GM12878 (cell line): ENCODE results near the gene ANKRD7. TPM values are rescaled to one million over a fixed set of nuclear protein-coding genes. Genes with fewer than 3 reads are reported as not detected.

ENCODE experiments used
- ATAC-seq: fragments of 200-7000 bp; cut with Tn5 transposase; 3 replicates; pipeline ENCODE4 v1.9.1; 2020; ENCODE audit warnings: mild to moderate bottlenecking, moderate library complexity
- Bru-seq: library from RNA; stranded (reverse); fragments of 400-500 nt; gene quantifications from one replicate; lab custom pipeline; 2021; lab: Mats Ljungman, UMichigan
- BruChase-seq, 2 experiments: library from RNA; stranded (reverse); fragments of 400-500 nt; gene quantifications; one replicate each; lab custom pipeline; 2021; lab: Mats Ljungman, UMichigan
- BruUV-seq: library from RNA; stranded (reverse); fragments of 400-500 nt; replicated peaks from 2 replicates; lab custom pipeline; 2021; lab: Mats Ljungman, UMichigan
- CTCF ChIA-PET: fragments of 300-600 bp; sonication (Branson Sonifier 250); formaldehyde crosslinking; extraction: SDS; loops from one replicate; lab custom pipeline; 2021; ENCODE audit warnings: inconsistent platforms; lab: Yijun Ruan, JAX
- POLR2A ChIA-PET: fragments of 350-600 bp; formaldehyde crosslinking; extraction: SDS; loops from one replicate; lab custom pipeline; 2021; ENCODE audit warnings: inconsistent platforms; lab: Charles Lee
- RAD21 ChIA-PET: fragments of 300-600 bp; sonication (Branson Sonifier 250); formaldehyde crosslinking; loops from one replicate; lab custom pipeline; 2023; ENCODE audit warnings: antibody characterized with exemption; ENCODE audit not compliant: unreplicated experiment; lab: Charles Lee
- SMC1A ChIA-PET: fragments of 300-600 bp; sonication (Branson Sonifier 250); formaldehyde crosslinking; loops from one replicate; lab custom pipeline; 2023; ENCODE audit not compliant: unreplicated experiment, uncharacterized antibody; lab: Charles Lee
- DNase-seq: peaks from one replicate; pipeline ENCODE4 v3.0.0-alpha.2; 2011; ENCODE audit warnings: low read depth, low spot score
- FAIRE-seq: peaks from 3 replicates; lab custom pipeline; 2011; peaks lifted over from hg19 to GRCh38; lab: Jason Lieb, UNC
- H2AFZ ChIP-seq: 2 replicates; pipeline ENCODE4 v1.6.0; 2011; ENCODE audit warnings: low read depth, low read length, control low read depth; ENCODE audit not compliant: control insufficient read depth
- H3K27ac ChIP-seq: 2 replicates; pipeline ENCODE4 v1.5.1; 2011; ENCODE audit warnings: control low read depth; ENCODE audit not compliant: control insufficient read depth, insufficient read depth
- H3K27me3 ChIP-seq, 2 experiments: replicated peaks in 1 of 2; 2 replicates each; pipeline versions ENCODE4 v1.6.0 to v1.6.1; 2011; ENCODE audit warnings: low read length in 1 of 2; ENCODE audit not compliant: control insufficient read depth in 2 of 2, insufficient read depth in 2 of 2
- H3K36me3 ChIP-seq, 2 experiments: 2 replicates each; pipeline ENCODE4 v1.5.1; 2011; ENCODE audit warnings: low read length in 1 of 2; ENCODE audit not compliant: control insufficient read depth in 2 of 2, insufficient read depth in 2 of 2
- H3K4me1 ChIP-seq: 2 replicates; pipeline ENCODE4 v1.6.1; 2011; ENCODE audit warnings: mild to moderate bottlenecking, low read length, moderate library complexity, mixed read lengths; ENCODE audit not compliant: control insufficient read depth, insufficient read depth
- H3K4me2 ChIP-seq: 2 replicates; pipeline ENCODE4 v1.6.0; 2011; ENCODE audit warnings: control low read depth; ENCODE audit not compliant: control insufficient read depth, insufficient read depth
- H3K4me3 ChIP-seq: fragments of 200-600 bp; sonication (generic); 2 replicates; pipeline ENCODE4 v1.5.1; 2016
- H3K79me2 ChIP-seq: 2 replicates; pipeline ENCODE4 v1.6.0; 2011; ENCODE audit warnings: low read length; ENCODE audit not compliant: control insufficient read depth, insufficient read depth
- H3K9ac ChIP-seq: 2 replicates; pipeline ENCODE4 v1.8.0; 2011; ENCODE audit warnings: low read length, control low read depth, mixed read lengths; ENCODE audit not compliant: control insufficient read depth, insufficient read depth
- H3K9me3 ChIP-seq: replicated peaks from 3 replicates; pipeline ENCODE4 v1.5.1; 2011; ENCODE audit warnings: mild to moderate bottlenecking, low read length; ENCODE audit not compliant: control insufficient read depth, insufficient read depth
- H4K20me1 ChIP-seq: 2 replicates; pipeline ENCODE4 v1.6.0; 2011; ENCODE audit not compliant: control insufficient read depth, insufficient read depth
- BMI1 ChIP-seq: fragments of 450-650 bp; IDR thresholded peaks from 2 replicates; pipeline ENCODE4 v1.6.1; 2016; ENCODE audit warnings: mild to moderate bottlenecking, moderate library complexity, borderline replicate concordance
- CBX5 ChIP-seq: sonication (generic); IDR thresholded peaks from 2 replicates; pipeline ENCODE4 v1.6.1; 2016; ENCODE audit warnings: low read depth, moderate library complexity, mild to moderate bottlenecking, inconsistent platforms
- IKZF1 ChIP-seq: fragments of 450-650 bp; conservative IDR thresholded peaks from 2 replicates; pipeline ENCODE4 v1.6.1; 2017; ENCODE audit warnings: antibody characterized with exemption, mild to moderate bottlenecking
- RCOR1 ChIP-seq: conservative IDR thresholded peaks from 2 replicates; pipeline ENCODE4 v1.6.1; 2012; ENCODE audit warnings: low read depth, low read length, improper control_type of control experiment
- STAT1 ChIP-seq: fragments of 450-650 bp; conservative IDR thresholded peaks from 2 replicates; pipeline ENCODE4 v1.6.1; 2014; ENCODE audit warnings: antibody characterized with exemption, mild to moderate bottlenecking
- STAT3 ChIP-seq: IDR thresholded peaks from 2 replicates; pipeline ENCODE4 v1.6.1; 2011; ENCODE audit warnings: low read depth, low read length, improper control_type of control experiment
- TARDBP ChIP-seq: IDR thresholded peaks from 2 replicates; pipeline ENCODE4 v1.6.1; 2016; ENCODE audit warnings: borderline replicate concordance
- ZZZ3 ChIP-seq: IDR thresholded peaks from 2 replicates; pipeline ENCODE4 v1.6.1; 2011; ENCODE audit warnings: low read depth; ENCODE audit not compliant: control insufficient read depth, insufficient read length
- WGBS: methylation state at CpG from one replicate; pipeline ENCODE4 v1.1.6; 2016; ENCODE audit warnings: low lambda C conversion rate; ENCODE audit not compliant: insufficient replicate concordance, insufficient coverage; ENCODE audit errors: missing lambda C conversion rate; 5-methylcytosine and 5-hydroxymethylcytosine counted together
- in situ Hi-C: fragments of 300-500 bp; cut with MboI; formaldehyde crosslinking; loops from 9 replicates; pipeline ENCODE4 v1.14.3; 2018; ENCODE audit warnings: mixed read lengths
- intact Hi-C: fragments of 100-400 bp; cut with micrococcal nuclease; formaldehyde crosslinking; loops from one replicate; pipeline ENCODE4 v1.14.2; 2022; ENCODE audit not compliant: unreplicated experiment
- long read RNA-seq, 2 experiments: library from polyadenylated mRNA; unstranded; transcript quantifications; one replicate each; pipeline ENCODE4 v2.0.0, GENCODE V29; 2019 to 2020
- polyA minus RNA-seq, 3 experiments: library from RNA; depleted of rRNA, polyadenylated mRNA; stranded (reverse); fragments of >200 nt; gene quantifications; 2 replicates each; pipeline ENCODE4 v1.2.3, GENCODE V29; 2011
- polyA plus RNA-seq, 11 experiments: library from polyadenylated mRNA; depleted of rRNA in 4 of 11; unstranded in 6 of 11; stranded (reverse) in 5 of 11; fragments of >200 nt; fragmentation: Nextera tagmentation in 4 of 11; fragmentation: Illumina TruSeq in 1 of 11; extraction: Ambion mirVana in 4 of 11; extraction: Trizol in 1 of 11; gene quantifications; 1 replicate in 1 of 11; 2 replicates in 10 of 11; pipeline versions ENCODE4 v1.2.1 to v1.2.3, GENCODE V29; 2011 to 2016; ENCODE audit warnings: inconsistent platforms in 2 of 11, missing spikeins in 2 of 11, low read depth in 1 of 11
- total RNA-seq, 4 experiments: library from RNA; depleted of rRNA in 3 of 4; stranded (reverse); fragments of >200 nt in 3 of 4; fragmentation: Illumina TruSeq in 1 of 4; extraction: Trizol in 1 of 4; gene quantifications; 2 replicates each; pipeline versions ENCODE4 v1.2.1 to v1.2.3, GENCODE V29; 2013 to 2021
- TF ChIP-seq, protein P1 (sequence below): fragments of 450-650 bp; IDR thresholded peaks from 2 replicates; pipeline ENCODE4 v1.6.1; 2018; ENCODE audit warnings: borderline replicate concordance, mild to moderate bottlenecking; ENCODE audit not compliant: partially characterized antibody
- TF ChIP-seq, protein P2 (sequence below): fragments of 450-650 bp; IDR thresholded peaks from 2 replicates; pipeline ENCODE4 v1.6.1; 2017; ENCODE audit warnings: mild to moderate bottlenecking, moderate library complexity
- TF ChIP-seq, protein P3 (sequence below): fragments of 450-650 bp; IDR thresholded peaks from 2 replicates; pipeline ENCODE4 v1.6.1; 2017; ENCODE audit warnings: mild to moderate bottlenecking

Gene ANKRD7, protein sequence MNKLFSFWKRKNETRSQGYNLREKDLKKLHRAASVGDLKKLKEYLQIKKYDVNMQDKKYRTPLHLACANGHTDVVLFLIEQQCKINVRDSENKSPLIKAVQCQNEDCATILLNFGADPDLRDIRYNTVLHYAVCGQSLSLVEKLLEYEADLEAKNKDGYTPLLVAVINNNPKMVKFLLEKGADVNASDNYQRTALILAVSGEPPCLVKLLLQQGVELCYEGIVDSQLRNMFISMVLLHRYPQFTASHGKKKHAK
- 2.5 and 2.9 TPM in 2 replicates for total RNA-seq (2013; cell fraction: nucleolus; rRNA removed)
- not detected in 2 replicates for total RNA-seq (2014; rRNA removed)
- not detected in 2 replicates for total RNA-seq (2014; rRNA removed; fragmentation: Illumina TruSeq; extraction: Trizol)
- total RNA-seq (2021) = 0.31 TPM in 1 of 2 replicates, not detected in the other
- not detected for polyA plus RNA-seq (2011; ENCODE audit: low read depth)
- 0.12 and 0.19 TPM in 2 replicates for polyA plus RNA-seq (2011; rRNA removed)
- not detected in 2 replicates for polyA plus RNA-seq (2011; cell fraction: cytosol; rRNA removed)
- 0.18 and 0.37 TPM in 2 replicates for polyA plus RNA-seq (2011; cell fraction: nucleus; rRNA removed)
- polyA plus RNA-seq (2012) = 0.24 and 0.45 TPM in 2 replicates
- polyA plus RNA-seq (2014; fragmentation: Illumina TruSeq; extraction: Trizol) = 0.13 TPM in 1 of 2 replicates, not detected in the other
- under 1 TPM; 0.37 to 0.46 TPM for polyA plus RNA-seq (2014; fragmentation: Nextera tagmentation; extraction: Ambion mirVana)
- polyA plus RNA-seq (2014; rRNA removed) = 0.19 TPM in 1 of 2 replicates, not detected in the other
- polyA plus RNA-seq (2016; fragmentation: Nextera tagmentation; extraction: Ambion mirVana) = under 1 TPM; 0.31 to 0.40 TPM
- 0.31 and 0.44 TPM in 2 replicates for polyA minus RNA-seq (2011; rRNA and poly(A)+ RNA removed)
- not detected in 2 replicates for polyA minus RNA-seq (2011; cell fraction: cytosol; rRNA and poly(A)+ RNA removed)
- polyA minus RNA-seq (2011; cell fraction: nucleus; rRNA and poly(A)+ RNA removed) = 0.73 and 0.86 TPM in 2 replicates
- Bru-seq, nascent RNA = percentile 22 among the genes with signal in this experiment
- percentile 49 among the genes with signal in this experiment for BruChase-seq, experiment 1, labeled RNA remaining after a 6-hour chase
- percentile 48 among the genes with signal in this experiment for BruChase-seq, experiment 2, labeled RNA remaining after a 2-hour chase
- long read RNA-seq, experiment 1, partial matches to known transcripts = 0 of 1 reads
- long read RNA-seq, experiment 1, other reads (novel, unspliced or antisense) = 1 of 1 reads
- long read RNA-seq, experiment 2, partial matches to known transcripts = 0 of 3 reads
- long read RNA-seq, experiment 2, other reads (novel, unspliced or antisense) = 3 of 3 reads

DNA sequence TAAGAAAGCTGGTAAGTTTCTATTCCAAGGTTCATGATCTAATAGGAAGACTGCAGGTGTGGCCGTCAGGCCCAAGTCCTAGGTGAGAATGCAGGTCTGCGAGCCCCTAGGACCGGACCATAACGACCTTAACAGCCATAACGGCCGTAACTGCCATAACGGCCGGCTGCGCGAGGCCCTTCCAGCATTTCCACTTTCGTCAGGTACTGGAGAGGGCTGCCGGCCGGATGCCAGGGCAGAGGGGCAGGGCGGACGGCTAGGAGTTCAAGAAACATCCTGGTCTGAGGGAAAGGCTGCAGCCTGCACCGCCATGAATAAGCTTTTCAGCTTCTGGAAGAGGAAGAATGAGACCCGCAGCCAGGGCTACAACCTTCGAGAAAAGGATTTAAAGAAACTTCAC, at the start of gene ANKRD7:
Gene ANKRD7 (plus strand): TSS at position 184 of the 400 bp plus-strand sequence. CDS start 127 bp downstream, at position 311.
- BruUV-seq = no TSS peak
- Histone ChIP-seq H3K27me3 (no peaks in the 10 kb centered on the region), H3K9me3 (no peaks in the 10 kb centered on the region), H3K79me2 (no peaks in the 10 kb centered on the region), H3K27ac (no peak within 1 kb of the TSS), H2AFZ (no peak within 1 kb of the TSS), H3K4me2 (no peak within 1 kb of the TSS), H3K9ac (no peak within 1 kb of the TSS), H3K4me3 (no peak within 1 kb of the TSS), H3K36me3 (no peaks in the 10 kb centered on the region), H3K4me1 (no peaks in the 10 kb centered on the region), H4K20me1 (no peaks in the 10 kb centered on the region)
- 69% methylated on average over 18 of the region's 18 CpGs for WGBS
- FAIRE-seq (no peak), DNase-seq (no peak), ATAC-seq (no peak)
- intact Hi-C loops (no loop called here), in situ Hi-C loops (no loop called here)
- ChIA-PET SMC1A (no interaction called here), RAD21 (no interaction called here), POLR2A (no interaction called here), CTCF (no interaction called here)
- no peak for TF ChIP-seq BMI1
- TF ChIP-seq, protein P1, sequence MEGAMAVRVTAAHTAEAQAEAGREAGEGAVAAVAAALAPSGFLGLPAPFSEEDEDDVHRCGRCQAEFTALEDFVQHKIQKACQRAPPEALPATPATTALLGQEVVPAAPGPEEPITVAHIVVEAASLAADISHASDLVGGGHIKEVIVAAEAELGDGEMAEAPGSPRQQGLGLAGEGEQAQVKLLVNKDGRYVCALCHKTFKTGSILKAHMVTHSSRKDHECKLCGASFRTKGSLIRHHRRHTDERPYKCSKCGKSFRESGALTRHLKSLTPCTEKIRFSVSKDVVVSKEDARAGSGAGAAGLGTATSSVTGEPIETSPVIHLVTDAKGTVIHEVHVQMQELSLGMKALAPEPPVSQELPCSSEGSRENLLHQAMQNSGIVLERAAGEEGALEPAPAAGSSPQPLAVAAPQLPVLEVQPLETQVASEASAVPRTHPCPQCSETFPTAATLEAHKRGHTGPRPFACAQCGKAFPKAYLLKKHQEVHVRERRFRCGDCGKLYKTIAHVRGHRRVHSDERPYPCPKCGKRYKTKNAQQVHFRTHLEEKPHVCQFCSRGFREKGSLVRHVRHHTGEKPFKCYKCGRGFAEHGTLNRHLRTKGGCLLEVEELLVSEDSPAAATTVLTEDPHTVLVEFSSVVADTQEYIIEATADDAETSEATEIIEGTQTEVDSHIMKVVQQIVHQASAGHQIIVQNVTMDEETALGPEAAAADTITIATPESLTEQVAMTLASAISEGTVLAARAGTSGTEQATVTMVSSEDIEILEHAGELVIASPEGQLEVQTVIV = no peak
- TF ChIP-seq TARDBP = no peak
- no peak for TF ChIP-seq RCOR1
- no peak for TF ChIP-seq ZZZ3
- TF ChIP-seq IKZF1 = no peak
- TF ChIP-seq, protein P2, sequence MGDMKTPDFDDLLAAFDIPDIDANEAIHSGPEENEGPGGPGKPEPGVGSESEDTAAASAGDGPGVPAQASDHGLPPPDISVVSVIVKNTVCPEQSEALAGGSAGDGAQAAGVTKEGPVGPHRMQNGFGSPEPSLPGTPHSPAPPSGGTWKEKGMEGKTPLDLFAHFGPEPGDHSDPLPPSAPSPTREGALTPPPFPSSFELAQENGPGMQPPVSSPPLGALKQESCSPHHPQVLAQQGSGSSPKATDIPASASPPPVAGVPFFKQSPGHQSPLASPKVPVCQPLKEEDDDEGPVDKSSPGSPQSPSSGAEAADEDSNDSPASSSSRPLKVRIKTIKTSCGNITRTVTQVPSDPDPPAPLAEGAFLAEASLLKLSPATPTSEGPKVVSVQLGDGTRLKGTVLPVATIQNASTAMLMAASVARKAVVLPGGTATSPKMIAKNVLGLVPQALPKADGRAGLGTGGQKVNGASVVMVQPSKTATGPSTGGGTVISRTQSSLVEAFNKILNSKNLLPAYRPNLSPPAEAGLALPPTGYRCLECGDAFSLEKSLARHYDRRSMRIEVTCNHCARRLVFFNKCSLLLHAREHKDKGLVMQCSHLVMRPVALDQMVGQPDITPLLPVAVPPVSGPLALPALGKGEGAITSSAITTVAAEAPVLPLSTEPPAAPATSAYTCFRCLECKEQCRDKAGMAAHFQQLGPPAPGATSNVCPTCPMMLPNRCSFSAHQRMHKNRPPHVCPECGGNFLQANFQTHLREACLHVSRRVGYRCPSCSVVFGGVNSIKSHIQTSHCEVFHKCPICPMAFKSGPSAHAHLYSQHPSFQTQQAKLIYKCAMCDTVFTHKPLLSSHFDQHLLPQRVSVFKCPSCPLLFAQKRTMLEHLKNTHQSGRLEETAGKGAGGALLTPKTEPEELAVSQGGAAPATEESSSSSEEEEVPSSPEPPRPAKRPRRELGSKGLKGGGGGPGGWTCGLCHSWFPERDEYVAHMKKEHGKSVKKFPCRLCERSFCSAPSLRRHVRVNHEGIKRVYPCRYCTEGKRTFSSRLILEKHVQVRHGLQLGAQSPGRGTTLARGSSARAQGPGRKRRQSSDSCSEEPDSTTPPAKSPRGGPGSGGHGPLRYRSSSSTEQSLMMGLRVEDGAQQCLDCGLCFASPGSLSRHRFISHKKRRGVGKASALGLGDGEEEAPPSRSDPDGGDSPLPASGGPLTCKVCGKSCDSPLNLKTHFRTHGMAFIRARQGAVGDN = no peak
- TF ChIP-seq, protein P3, sequence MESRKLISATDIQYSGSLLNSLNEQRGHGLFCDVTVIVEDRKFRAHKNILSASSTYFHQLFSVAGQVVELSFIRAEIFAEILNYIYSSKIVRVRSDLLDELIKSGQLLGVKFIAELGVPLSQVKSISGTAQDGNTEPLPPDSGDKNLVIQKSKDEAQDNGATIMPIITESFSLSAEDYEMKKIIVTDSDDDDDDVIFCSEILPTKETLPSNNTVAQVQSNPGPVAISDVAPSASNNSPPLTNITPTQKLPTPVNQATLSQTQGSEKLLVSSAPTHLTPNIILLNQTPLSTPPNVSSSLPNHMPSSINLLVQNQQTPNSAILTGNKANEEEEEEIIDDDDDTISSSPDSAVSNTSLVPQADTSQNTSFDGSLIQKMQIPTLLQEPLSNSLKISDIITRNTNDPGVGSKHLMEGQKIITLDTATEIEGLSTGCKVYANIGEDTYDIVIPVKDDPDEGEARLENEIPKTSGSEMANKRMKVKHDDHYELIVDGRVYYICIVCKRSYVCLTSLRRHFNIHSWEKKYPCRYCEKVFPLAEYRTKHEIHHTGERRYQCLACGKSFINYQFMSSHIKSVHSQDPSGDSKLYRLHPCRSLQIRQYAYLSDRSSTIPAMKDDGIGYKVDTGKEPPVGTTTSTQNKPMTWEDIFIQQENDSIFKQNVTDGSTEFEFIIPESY = no peak
- no peak for TF ChIP-seq STAT3
- TF ChIP-seq CBX5 = no peak
- no peak for TF ChIP-seq STAT1
